ENCODE measurements around the gene DBF4B. TPM values are rescaled to one million over a fixed set of nuclear protein-coding genes. Genes with fewer than 3 reads are reported as not detected.

Gene DBF4B
- total and polyA plus RNA-seq, 2 of the 13 experiments (the other 11 are each of a cell fraction or from before 2014, with no cell fraction given), result 11.7 to 13.2 TPM

DNA sequence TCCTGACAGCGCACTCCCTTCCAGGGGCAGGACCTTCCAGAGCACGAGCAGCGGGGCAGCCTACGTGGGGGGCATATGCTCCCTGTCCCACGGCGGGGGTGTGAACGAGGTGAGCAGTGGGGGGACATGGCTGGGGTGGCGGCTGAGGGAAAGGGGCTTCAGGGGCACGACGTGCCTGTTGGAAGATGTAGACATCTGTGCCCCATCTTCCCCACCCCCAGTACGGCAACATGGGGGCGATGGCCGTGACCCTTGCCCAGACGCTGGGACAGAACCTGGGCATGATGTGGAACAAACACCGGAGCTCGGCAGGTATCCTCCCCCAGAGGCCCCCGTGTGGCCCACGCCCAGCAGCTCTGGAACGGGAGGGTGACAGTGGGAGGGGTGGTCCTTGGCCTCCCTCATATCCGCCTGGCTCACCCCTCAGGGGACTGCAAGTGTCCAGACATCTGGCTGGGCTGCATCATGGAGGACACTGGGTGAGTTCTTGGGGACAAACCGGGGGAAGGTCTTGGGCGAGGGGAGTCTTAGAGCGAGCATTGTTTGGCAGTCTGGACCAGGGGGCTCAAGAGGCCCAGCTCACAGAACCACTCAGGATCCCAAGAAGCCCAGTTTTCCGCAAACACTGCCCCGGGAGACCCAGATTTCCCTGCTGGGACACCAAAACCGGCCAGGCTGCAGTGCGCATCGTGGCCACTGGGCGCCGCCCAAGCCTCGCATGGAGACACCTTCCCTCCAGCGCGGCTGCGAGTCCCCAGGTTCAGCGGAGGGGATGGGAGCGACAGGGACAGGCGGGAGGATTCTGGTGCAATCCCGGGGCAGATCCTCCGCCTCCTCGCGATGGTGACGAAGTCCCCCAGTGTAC lies 66.0 kb downstream of the DBF4B start (continued):
- TF ChIP-seq, protein P1, sequence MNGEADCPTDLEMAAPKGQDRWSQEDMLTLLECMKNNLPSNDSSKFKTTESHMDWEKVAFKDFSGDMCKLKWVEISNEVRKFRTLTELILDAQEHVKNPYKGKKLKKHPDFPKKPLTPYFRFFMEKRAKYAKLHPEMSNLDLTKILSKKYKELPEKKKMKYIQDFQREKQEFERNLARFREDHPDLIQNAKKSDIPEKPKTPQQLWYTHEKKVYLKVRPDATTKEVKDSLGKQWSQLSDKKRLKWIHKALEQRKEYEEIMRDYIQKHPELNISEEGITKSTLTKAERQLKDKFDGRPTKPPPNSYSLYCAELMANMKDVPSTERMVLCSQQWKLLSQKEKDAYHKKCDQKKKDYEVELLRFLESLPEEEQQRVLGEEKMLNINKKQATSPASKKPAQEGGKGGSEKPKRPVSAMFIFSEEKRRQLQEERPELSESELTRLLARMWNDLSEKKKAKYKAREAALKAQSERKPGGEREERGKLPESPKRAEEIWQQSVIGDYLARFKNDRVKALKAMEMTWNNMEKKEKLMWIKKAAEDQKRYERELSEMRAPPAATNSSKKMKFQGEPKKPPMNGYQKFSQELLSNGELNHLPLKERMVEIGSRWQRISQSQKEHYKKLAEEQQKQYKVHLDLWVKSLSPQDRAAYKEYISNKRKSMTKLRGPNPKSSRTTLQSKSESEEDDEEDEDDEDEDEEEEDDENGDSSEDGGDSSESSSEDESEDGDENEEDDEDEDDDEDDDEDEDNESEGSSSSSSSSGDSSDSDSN (CRISPR knock-in tag; IDR thresholded peaks at IDR 0.05), result peak; percentile 77
- no peak for TF ChIP-seq RORA (CRISPR knock-in tag; IDR thresholded peaks at IDR 0.05)
- no peak for TF ChIP-seq PAWR (CRISPR knock-in tag; IDR thresholded peaks at IDR 0.05; ENCODE audit: borderline replicate concordance)
- TF ChIP-seq, protein P2, sequence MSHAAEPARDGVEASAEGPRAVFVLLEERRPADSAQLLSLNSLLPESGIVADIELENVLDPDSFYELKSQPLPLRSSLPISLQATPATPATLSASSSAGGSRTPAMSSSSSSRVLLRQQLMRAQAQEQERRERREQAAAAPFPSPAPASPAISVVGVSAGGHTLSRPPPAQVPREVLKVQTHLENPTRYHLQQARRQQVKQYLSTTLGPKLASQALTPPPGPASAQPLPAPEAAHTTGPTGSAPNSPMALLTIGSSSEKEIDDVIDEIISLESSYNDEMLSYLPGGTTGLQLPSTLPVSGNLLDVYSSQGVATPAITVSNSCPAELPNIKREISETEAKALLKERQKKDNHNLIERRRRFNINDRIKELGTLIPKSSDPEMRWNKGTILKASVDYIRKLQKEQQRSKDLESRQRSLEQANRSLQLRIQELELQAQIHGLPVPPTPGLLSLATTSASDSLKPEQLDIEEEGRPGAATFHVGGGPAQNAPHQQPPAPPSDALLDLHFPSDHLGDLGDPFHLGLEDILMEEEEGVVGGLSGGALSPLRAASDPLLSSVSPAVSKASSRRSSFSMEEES (CRISPR knock-in tag; IDR thresholded peaks at IDR 0.05), result 0 out of 2 replicates have a peak, but pooled peaks have one; percentile 11
- TF ChIP-seq ZNF674 (CRISPR knock-in tag; IDR thresholded peaks at IDR 0.05; ENCODE audit: low read depth), result no peak
- TF ChIP-seq HCFC1 (IDR thresholded peaks at IDR 0.05; ENCODE audit: low read depth, low read length), result no peak
- TF ChIP-seq ZNF234 (CRISPR knock-in tag; conservative IDR thresholded peaks at IDR 0.05), result no peak
- TF ChIP-seq HOXA3 (CRISPR knock-in tag; IDR thresholded peaks at IDR 0.05), result no peak; the same call in none of the 2 replicates
- TF ChIP-seq HNRNPUL1 (IDR thresholded peaks at IDR 0.05; ENCODE audit: low read depth, low read length), result no peak
- TF ChIP-seq, protein P3, sequence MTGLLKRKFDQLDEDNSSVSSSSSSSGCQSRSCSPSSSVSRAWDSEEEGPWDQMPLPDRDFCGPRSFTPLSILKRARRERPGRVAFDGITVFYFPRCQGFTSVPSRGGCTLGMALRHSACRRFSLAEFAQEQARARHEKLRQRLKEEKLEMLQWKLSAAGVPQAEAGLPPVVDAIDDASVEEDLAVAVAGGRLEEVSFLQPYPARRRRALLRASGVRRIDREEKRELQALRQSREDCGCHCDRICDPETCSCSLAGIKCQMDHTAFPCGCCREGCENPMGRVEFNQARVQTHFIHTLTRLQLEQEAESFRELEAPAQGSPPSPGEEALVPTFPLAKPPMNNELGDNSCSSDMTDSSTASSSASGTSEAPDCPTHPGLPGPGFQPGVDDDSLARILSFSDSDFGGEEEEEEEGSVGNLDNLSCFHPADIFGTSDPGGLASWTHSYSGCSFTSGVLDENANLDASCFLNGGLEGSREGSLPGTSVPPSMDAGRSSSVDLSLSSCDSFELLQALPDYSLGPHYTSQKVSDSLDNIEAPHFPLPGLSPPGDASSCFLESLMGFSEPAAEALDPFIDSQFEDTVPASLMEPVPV (CRISPR knock-in tag; IDR thresholded peaks at IDR 0.05), result 0 out of 2 replicates have a peak, but pooled peaks have one; percentile 16
- no peak for TF ChIP-seq MAZ (IDR thresholded peaks at IDR 0.05; ENCODE audit: borderline replicate concordance, low read depth, low read length)
- no peak for TF ChIP-seq MAZ (CRISPR knock-in tag; IDR thresholded peaks at IDR 0.05; ENCODE audit: low read depth)
- TF ChIP-seq, protein P4, sequence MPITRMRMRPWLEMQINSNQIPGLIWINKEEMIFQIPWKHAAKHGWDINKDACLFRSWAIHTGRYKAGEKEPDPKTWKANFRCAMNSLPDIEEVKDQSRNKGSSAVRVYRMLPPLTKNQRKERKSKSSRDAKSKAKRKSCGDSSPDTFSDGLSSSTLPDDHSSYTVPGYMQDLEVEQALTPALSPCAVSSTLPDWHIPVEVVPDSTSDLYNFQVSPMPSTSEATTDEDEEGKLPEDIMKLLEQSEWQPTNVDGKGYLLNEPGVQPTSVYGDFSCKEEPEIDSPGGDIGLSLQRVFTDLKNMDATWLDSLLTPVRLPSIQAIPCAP (CRISPR knock-in tag; IDR thresholded peaks at IDR 0.05; ENCODE audit: low read depth), result no peak
- TF ChIP-seq, protein P5, sequence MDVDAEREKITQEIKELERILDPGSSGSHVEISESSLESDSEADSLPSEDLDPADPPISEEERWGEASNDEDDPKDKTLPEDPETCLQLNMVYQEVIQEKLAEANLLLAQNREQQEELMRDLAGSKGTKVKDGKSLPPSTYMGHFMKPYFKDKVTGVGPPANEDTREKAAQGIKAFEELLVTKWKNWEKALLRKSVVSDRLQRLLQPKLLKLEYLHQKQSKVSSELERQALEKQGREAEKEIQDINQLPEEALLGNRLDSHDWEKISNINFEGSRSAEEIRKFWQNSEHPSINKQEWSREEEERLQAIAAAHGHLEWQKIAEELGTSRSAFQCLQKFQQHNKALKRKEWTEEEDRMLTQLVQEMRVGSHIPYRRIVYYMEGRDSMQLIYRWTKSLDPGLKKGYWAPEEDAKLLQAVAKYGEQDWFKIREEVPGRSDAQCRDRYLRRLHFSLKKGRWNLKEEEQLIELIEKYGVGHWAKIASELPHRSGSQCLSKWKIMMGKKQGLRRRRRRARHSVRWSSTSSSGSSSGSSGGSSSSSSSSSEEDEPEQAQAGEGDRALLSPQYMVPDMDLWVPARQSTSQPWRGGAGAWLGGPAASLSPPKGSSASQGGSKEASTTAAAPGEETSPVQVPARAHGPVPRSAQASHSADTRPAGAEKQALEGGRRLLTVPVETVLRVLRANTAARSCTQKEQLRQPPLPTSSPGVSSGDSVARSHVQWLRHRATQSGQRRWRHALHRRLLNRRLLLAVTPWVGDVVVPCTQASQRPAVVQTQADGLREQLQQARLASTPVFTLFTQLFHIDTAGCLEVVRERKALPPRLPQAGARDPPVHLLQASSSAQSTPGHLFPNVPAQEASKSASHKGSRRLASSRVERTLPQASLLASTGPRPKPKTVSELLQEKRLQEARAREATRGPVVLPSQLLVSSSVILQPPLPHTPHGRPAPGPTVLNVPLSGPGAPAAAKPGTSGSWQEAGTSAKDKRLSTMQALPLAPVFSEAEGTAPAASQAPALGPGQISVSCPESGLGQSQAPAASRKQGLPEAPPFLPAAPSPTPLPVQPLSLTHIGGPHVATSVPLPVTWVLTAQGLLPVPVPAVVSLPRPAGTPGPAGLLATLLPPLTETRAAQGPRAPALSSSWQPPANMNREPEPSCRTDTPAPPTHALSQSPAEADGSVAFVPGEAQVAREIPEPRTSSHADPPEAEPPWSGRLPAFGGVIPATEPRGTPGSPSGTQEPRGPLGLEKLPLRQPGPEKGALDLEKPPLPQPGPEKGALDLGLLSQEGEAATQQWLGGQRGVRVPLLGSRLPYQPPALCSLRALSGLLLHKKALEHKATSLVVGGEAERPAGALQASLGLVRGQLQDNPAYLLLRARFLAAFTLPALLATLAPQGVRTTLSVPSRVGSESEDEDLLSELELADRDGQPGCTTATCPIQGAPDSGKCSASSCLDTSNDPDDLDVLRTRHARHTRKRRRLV (CRISPR knock-in tag; IDR thresholded peaks at IDR 0.05), result no peak
- TF ChIP-seq BRCA1 (CRISPR knock-in tag; IDR thresholded peaks at IDR 0.05), result no peak
- no peak for TF ChIP-seq ZNF557 (CRISPR knock-in tag; IDR thresholded peaks at IDR 0.05)
- no peak for TF ChIP-seq ZBTB3 (CRISPR knock-in tag; IDR thresholded peaks at IDR 0.05; ENCODE audit: borderline replicate concordance, low read depth)

All from HepG2 (cell line).